ENCODE data around the gene LGALS3. TPM values are rescaled to one million over a fixed set of nuclear protein-coding genes. Genes with fewer than 3 reads are reported as not detected.

LGALS3 gene
- total RNA-seq, 2 experiments from 2014 or later: 88.3 to 138 TPM

GRCh38 chr14:55102141-55102621 is 26.9 kb upstream of the LGALS3 start:
- peak; percentile 63 for ATAC-seq
- peaks cover 20% of the 10 kb centered on the region for H3K36me3 Mint-ChIP-seq
- H3K4me1 Mint-ChIP-seq: peaks cover 75% of the 10 kb centered on the region

DNA sequence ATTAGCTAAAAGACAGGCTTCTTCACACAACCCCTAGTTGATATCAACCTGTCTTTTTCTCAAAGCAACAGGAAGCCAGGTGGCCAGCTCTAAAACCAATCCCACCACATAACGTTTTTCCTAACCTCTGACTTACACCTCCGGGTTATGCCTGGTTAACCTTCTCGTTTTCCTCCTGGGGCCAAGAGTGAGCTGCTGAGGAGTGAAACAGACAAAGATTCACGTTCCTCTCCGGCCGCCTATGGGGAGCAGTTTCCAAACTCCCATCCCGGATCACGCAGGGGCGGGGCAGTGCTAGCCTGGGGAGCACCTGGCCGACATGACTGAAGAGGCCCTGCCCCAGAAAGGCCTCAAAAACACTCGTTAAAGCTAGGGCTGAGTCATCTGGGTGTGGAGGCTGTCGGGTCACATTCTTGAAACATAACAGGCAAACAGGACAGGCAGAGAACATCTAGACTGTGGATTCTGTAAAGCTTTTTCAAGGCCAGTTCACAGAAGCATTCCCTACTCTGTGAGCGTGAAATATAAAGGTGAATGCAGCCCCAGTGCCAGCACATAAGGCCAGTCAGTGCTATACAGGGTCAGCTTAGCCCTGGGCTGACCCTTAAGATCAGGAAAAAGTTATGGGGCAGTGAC is 25.9 kb upstream of the LGALS3 start:
- Mint-ChIP-seq H3K9me3 (ENCODE audit: low read depth) (peaks cover 8% of the 10 kb centered on the region), H3K4me3 (peak overlapping the region; percentile 67), H3K27me3 (no peaks in the 10 kb centered on the region), H3K27ac (peak overlapping the region; percentile 100), H3K36me3 (peaks cover 23% of the 10 kb centered on the region), H3K4me1 (peaks cover 74% of the 10 kb centered on the region)
- DNase-seq (peak; percentile 87), ATAC-seq (peak; percentile 67)
- CTCF ChIA-PET: interaction anchor here (0.7 to 5.2 kb wide), 15 partner anchors 8 to 210 kb away, joined by 3 to 34 read pairs (median 5); partner anchors contain the start of genes LGALS3, SOCS4 and WDHD1

More at GRCh38 chr14:55102141-55102621, 26.9 kb upstream of the LGALS3 start:
- H3K27me3 Mint-ChIP-seq: no peaks in the 10 kb centered on the region
- peak overlapping the region; percentile 100 for H3K27ac Mint-ChIP-seq
- peak; percentile 88 for DNase-seq
- CTCF ChIA-PET: interaction anchor here (0.7 to 5.2 kb wide), 11 partner anchors 8 to 61 kb away, joined by 3 to 34 read pairs (median 7); partner anchors contain the start of gene LGALS3
- peaks cover 8% of the 10 kb centered on the region for H3K9me3 Mint-ChIP-seq (ENCODE audit: low read depth)
- H3K4me3 Mint-ChIP-seq: peak overlapping the region; percentile 67

DNA sequence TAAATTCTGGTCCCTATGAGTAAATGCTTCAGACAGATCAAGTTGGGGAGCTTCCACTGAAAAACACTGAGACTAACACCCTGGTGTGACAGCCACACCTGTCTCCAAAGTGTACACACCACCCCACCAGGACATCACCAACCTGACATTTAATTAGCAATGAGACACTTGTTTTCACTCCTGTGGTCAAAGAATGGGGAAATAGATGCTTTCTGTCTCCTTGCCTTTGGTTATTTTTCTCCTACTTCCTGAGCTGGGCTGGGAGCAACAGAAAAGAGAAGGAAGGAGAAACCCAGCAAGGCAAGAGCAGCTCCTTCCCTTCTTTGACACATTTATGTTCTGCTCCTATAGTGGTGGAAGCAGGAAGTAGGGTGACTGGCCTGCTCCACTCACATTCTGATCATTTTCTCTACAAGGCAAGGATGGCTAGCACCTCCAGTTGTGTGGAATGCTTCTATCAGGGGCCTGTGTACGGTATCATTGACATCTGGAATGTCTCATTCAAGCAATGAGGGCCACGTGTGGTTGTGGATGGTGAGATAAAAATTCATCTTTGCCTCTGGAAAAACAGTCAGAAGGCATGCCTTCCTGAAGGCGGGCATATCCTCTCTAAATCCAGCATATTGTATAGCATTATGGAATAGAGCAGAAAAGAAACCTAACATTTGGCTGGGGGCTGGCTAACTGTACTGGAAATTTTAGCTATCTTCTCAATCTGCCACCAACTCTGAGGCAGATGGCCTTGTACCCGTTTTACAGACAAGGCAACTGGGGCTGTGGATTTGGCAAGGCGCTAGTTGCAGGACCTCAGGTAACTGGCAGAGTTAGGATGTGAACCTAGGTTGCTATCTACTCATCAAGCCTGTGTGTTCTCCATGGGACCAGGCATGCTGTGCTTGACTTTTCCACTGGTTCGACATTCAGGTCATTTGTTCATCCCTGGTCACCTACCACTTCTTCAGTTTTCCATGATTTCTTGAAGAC is 24.8 kb upstream of the LGALS3 start:
- Mint-ChIP-seq H3K27ac (peak overlapping the region; percentile 100), H3K4me3 (peak overlapping the region; percentile 67), H3K9me3 (ENCODE audit: low read depth) (peaks cover 8% of the 10 kb centered on the region), H3K27me3 (no peaks in the 10 kb centered on the region), H3K4me1 (peaks cover 75% of the 10 kb centered on the region), H3K36me3 (peaks cover 23% of the 10 kb centered on the region)
- no peak for ATAC-seq
- CTCF ChIA-PET: interaction anchor here (0.7 to 5.2 kb wide), 10 partner anchors 10 to 211 kb away, joined by 3 to 34 read pairs (median 8); partner anchors contain the start of genes LGALS3, SOCS4 and WDHD1
- DNase-seq: no peak

DNA sequence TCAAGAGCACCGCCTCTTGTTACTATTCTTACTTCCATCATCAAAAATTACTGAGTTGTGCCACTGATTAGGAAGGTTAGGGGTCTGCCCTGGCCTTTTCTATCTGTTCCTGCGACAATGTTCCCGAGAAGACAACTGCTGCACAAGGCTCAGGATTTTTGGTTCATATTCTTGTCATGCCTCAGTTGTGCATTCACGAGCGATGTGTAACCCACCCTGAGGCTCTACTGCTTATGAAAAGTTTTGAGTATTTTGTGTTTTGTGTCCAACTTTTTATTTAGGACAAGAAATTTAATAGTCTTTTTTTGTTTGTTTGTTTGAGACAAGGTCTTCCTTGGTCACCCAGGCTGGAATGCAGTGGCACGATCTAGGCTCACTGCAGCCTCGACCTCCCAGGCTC is 23.1 kb upstream of the LGALS3 start:
- H3K4me1 Mint-ChIP-seq: peaks cover 60% of the 10 kb centered on the region
- H3K27ac Mint-ChIP-seq: no peak overlapping the region
- peaks cover 8% of the 10 kb centered on the region for H3K9me3 Mint-ChIP-seq (ENCODE audit: low read depth)
- peaks cover 23% of the 10 kb centered on the region for H3K36me3 Mint-ChIP-seq
- CTCF ChIA-PET: interaction anchor here (0.6 to 1.5 kb wide), 6 partner anchors 8 to 60 kb away, joined by 3 to 6 read pairs (median 4); partner anchors contain the start of gene MAPK1IP1L
- no peak overlapping the region for H3K4me3 Mint-ChIP-seq
- H3K27me3 Mint-ChIP-seq: no peaks in the 10 kb centered on the region
- no peak for DNase-seq
- no peak for ATAC-seq

GRCh38 chr14:55107766-55108554 is 21.1 kb upstream of the LGALS3 start:
- Mint-ChIP-seq H3K36me3 (peaks cover 23% of the 10 kb centered on the region), H3K27me3 (no peaks in the 10 kb centered on the region), H3K4me1 (peaks cover 42% of the 10 kb centered on the region), H3K9me3 (ENCODE audit: low read depth) (peaks cover 8% of the 10 kb centered on the region), H3K27ac (peak overlapping the region; percentile 87), H3K4me3 (no peak overlapping the region)
- CTCF ChIA-PET: interaction anchor here (0.6 to 3.4 kb wide), 11 partner anchors 8 to 83 kb away, joined by 3 to 12 read pairs (median 3); partner anchors contain the start of gene DLGAP5
- ATAC-seq (peak; percentile 84), DNase-seq (peak; percentile 74)

DNA sequence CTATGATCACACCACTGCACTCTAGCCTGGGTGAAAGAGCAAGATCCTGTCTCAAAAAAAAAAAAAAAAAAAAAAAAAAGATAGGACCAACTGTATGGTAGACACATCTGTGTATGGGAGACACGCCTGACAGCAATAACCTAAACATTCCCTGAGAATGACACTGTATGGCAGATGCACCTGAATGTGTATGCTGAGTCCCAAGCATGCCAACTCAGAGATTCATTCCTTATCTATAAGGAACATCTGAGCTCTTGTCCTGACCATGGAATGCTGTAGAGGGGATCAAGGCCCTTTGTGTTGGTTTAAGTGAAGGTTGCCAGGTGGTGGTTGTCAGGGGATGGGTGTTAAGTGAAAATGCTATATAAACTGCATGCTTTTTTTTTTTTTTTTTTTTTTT is 19.2 kb upstream of the LGALS3 start:
- H3K36me3 Mint-ChIP-seq: peaks cover 12% of the 10 kb centered on the region
- H3K27me3 Mint-ChIP-seq: no peaks in the 10 kb centered on the region
- H3K27ac Mint-ChIP-seq: no peak overlapping the region
- ATAC-seq (no peak), DNase-seq (no peak)
- peaks cover 24% of the 10 kb centered on the region for H3K4me1 Mint-ChIP-seq
- peaks cover 5% of the 10 kb centered on the region for H3K9me3 Mint-ChIP-seq (ENCODE audit: low read depth)
- CTCF ChIA-PET: interaction anchor here (1.1 to 3.4 kb wide), 2 partner anchors 20 kb away, joined by 3 to 12 read pairs; partner anchors contain the start of gene LGALS3
- no peak overlapping the region for H3K4me3 Mint-ChIP-seq

DNA sequence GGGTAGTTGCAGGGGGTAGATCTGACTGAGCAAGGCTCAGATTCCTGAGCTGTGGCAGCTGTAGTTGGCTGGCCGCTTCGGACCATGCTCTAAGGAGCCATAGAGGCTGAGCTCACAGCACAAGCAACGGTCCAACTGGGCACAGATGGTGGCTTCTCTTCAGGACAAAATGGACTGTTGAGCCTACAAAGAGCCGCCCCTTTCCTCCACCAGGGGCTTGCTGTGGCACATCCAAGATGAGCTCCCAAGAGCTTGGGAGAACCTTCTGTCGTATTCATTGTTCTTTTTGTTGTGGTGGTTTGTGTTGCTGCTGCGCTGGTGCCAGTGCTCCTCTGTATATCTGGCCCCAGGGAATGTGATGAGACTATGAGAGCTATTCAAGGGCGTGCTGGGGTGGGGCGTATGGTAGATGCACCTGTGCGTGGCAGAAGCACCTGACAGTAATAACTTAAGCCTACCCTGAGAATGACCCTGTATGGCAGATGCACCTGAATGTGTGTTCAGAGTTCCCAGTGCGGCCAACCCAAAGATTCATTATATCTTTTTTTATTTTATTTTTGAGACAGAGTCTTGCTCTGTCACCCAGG is 17.8 kb upstream of the LGALS3 start:
- H3K27ac Mint-ChIP-seq: no peak overlapping the region
- no peaks in the 10 kb centered on the region for H3K27me3 Mint-ChIP-seq
- DNase-seq (no peak), ATAC-seq (no peak)
- peaks cover 5% of the 10 kb centered on the region for H3K36me3 Mint-ChIP-seq
- H3K4me1 Mint-ChIP-seq: peaks cover 20% of the 10 kb centered on the region
- CTCF ChIA-PET: interaction anchor here (0.9 to 1.3 kb wide), 2 partner anchors 9 to 13 kb away, joined by 4 to 5 read pairs; no protein-coding TSS in a partner anchor
- no peak overlapping the region for H3K4me3 Mint-ChIP-seq
- no peaks in the 10 kb centered on the region for H3K9me3 Mint-ChIP-seq (ENCODE audit: low read depth)

- no peak for DNase-seq
- H3K27me3 Mint-ChIP-seq: peaks cover 1% of the 10 kb centered on the region
- no peak overlapping the region for H3K4me3 Mint-ChIP-seq
- CTCF ChIA-PET: interaction anchor here (1.0 to 1.3 kb wide), 2 partner anchors 11 to 13 kb away, joined by 3 to 7 read pairs; no protein-coding TSS in a partner anchor
- no peak for ATAC-seq
- no peaks in the 10 kb centered on the region for H3K36me3 Mint-ChIP-seq
- no peaks in the 10 kb centered on the region for H3K9me3 Mint-ChIP-seq (ENCODE audit: low read depth)
- no peak overlapping the region for H3K27ac Mint-ChIP-seq
- H3K4me1 Mint-ChIP-seq: peaks cover 4% of the 10 kb centered on the region
Measured at GRCh38 chr14:55114720-55115119, 14.3 kb upstream of the LGALS3 start.

DNA sequence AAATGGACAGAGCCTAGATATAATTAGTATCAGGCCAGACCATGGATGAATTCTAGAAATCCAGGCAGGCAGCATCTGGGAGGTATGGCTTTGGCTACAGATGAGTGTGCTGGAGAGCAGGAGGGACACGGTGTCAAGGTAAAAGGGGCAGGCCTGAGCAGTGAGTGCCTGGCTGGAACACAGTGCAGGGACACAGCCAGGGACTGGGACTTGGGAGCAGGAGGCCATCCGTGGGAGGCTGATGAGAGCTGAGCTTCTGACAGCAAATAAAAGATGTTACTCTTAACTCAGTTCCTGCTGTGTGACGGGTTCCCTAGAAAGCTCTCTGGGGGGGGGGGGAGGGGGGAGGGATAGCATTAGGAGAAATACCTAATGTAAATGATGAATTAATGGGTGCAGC is 13.6 kb upstream of the LGALS3 start:
- ATAC-seq: no peak
- H3K27me3 Mint-ChIP-seq: peaks cover 4% of the 10 kb centered on the region
- no peak overlapping the region for H3K4me3 Mint-ChIP-seq
- DNase-seq: no peak
- H3K27ac Mint-ChIP-seq: no peak overlapping the region
- CTCF ChIA-PET: interaction anchor here (1.3 kb wide), 1 partner anchor 12 kb away, joined by 7 read pairs; no protein-coding TSS in a partner anchor
- H3K9me3 Mint-ChIP-seq (ENCODE audit: low read depth): no peaks in the 10 kb centered on the region
- H3K4me1 Mint-ChIP-seq: peaks cover 4% of the 10 kb centered on the region
- H3K36me3 Mint-ChIP-seq: no peaks in the 10 kb centered on the region

GRCh38 chr14:55115861-55116245 is 13.2 kb upstream of the LGALS3 start:
- Mint-ChIP-seq H3K27ac (no peak overlapping the region), H3K4me1 (peaks cover 4% of the 10 kb centered on the region), H3K4me3 (no peak overlapping the region), H3K27me3 (peaks cover 4% of the 10 kb centered on the region), H3K36me3 (no peaks in the 10 kb centered on the region), H3K9me3 (ENCODE audit: low read depth) (no peaks in the 10 kb centered on the region)
- no peak for ATAC-seq
- CTCF ChIA-PET: no interaction called here
- DNase-seq: no peak

- Mint-ChIP-seq H3K4me1 (peaks cover 4% of the 10 kb centered on the region), H3K36me3 (no peaks in the 10 kb centered on the region), H3K27me3 (peaks cover 4% of the 10 kb centered on the region), H3K9me3 (ENCODE audit: low read depth) (no peaks in the 10 kb centered on the region), H3K4me3 (no peak overlapping the region), H3K27ac (no peak overlapping the region)
- no peak for DNase-seq
- no peak for ATAC-seq
- CTCF ChIA-PET: interaction anchor here (1.1 to 1.3 kb wide), 2 partner anchors 13 to 23 kb away, joined by 3 read pairs; no protein-coding TSS in a partner anchor
Measured at GRCh38 chr14:55116246-55117030, 12.6 kb upstream of the LGALS3 start.
